Measurements from ENCODE around the gene KCNAB2. TPM values are rescaled to one million over a fixed set of nuclear protein-coding genes. Genes with fewer than 3 reads are reported as not detected.

The KCNAB2 gene
- total and polyA plus RNA-seq, 2 experiments from 2014 or later, result 3.9 to 4.8 TPM

- in situ Hi-C loops (cut with MboI), result no loop called here
These were observed 42.3 kb downstream of the KCNAB2 start for GRCh38 chr1:6087958-6088357.

GRCh38 chr1:6088956-6089355 is 43.3 kb downstream of the KCNAB2 start:
- H3K9me2 ChIP-seq (ENCODE audit: insufficient read depth), result no peaks in the 10 kb centered on the region
- in situ Hi-C loops (cut with MboI), result no loop called here
- no peaks in the 10 kb centered on the region for H4K20me1 ChIP-seq (ENCODE audit: insufficient read depth)
- no peak for TF ChIP-seq EZH2phosphoT487 (IDR thresholded peaks at IDR 0.05; ENCODE audit: insufficient read depth, low read depth)
- no peak for TF ChIP-seq EZH2 (IDR thresholded peaks at IDR 0.05; ENCODE audit: insufficient read depth, poor library complexity, severe bottlenecking)
- H3K4me2 ChIP-seq (ENCODE audit: unreplicated experiment), result no peak overlapping the region
- 0 out of 2 replicates have a peak, but pooled peaks cover 5% of the 10 kb centered on the region for H3K4me1 ChIP-seq (ENCODE audit: insufficient read depth)
- H2AFZ ChIP-seq, result no peak overlapping the region
- H3K79me2 ChIP-seq (ENCODE audit: insufficient read depth), result no peaks in the 10 kb centered on the region
- peaks cover 11% of the 10 kb centered on the region for H3F3A ChIP-seq (ENCODE audit: insufficient read depth)
- no peak for DNase-seq
- no peaks in the 10 kb centered on the region for H3K36me3 ChIP-seq (ENCODE audit: low read depth)
- H3K9ac ChIP-seq, result no peak overlapping the region
- H3K27me3 ChIP-seq (replicated peaks; ENCODE audit: insufficient read depth), result no peaks in the 10 kb centered on the region
- no peak overlapping the region for H3K4me3 ChIP-seq
- 77 to 79% methylated on average over 15 to 17 of the region's 19 CpGs for WGBS, 2 experiments (ENCODE audit: low coverage in 1 of 2, low lambda C conversion rate in 2 of 2, missing lambda C conversion rate in 2 of 2)
- H3K27ac ChIP-seq, result no peak overlapping the region
- no peaks in the 10 kb centered on the region for H3K9me3 ChIP-seq (ENCODE audit: low read depth)

More at GRCh38 chr1:6087958-6088357, 42.3 kb downstream of the KCNAB2 start:
- Histone ChIP-seq H3K9me3 (ENCODE audit: low read depth) (no peaks in the 10 kb centered on the region), H3K4me3 (no peak overlapping the region), H3K4me1 (ENCODE audit: insufficient read depth) (0 out of 2 replicates have a peak, but pooled peaks cover 9% of the 10 kb centered on the region), H3K27me3 (replicated peaks; ENCODE audit: insufficient read depth) (no peaks in the 10 kb centered on the region), H3K9me2 (ENCODE audit: insufficient read depth) (no peaks in the 10 kb centered on the region), H3K27ac (no peak overlapping the region), H3K79me2 (ENCODE audit: insufficient read depth) (no peaks in the 10 kb centered on the region), H3K4me2 (ENCODE audit: unreplicated experiment) (no peak overlapping the region), H3K36me3 (ENCODE audit: low read depth) (no peaks in the 10 kb centered on the region), H4K20me1 (ENCODE audit: insufficient read depth) (no peaks in the 10 kb centered on the region), H3F3A (ENCODE audit: insufficient read depth) (peaks cover 16% of the 10 kb centered on the region), H2AFZ (no peak overlapping the region), H3K9ac (no peak overlapping the region)
- no peak for DNase-seq
- WGBS, 2 experiments (ENCODE audit: low coverage in 1 of 2, low lambda C conversion rate in 2 of 2, missing lambda C conversion rate in 2 of 2), result 83 to 86% methylated on average over 6 of the region's 6 CpGs
- no peak for TF ChIP-seq EZH2phosphoT487 (IDR thresholded peaks at IDR 0.05; ENCODE audit: insufficient read depth, low read depth)
- no peak for TF ChIP-seq EZH2 (IDR thresholded peaks at IDR 0.05; ENCODE audit: insufficient read depth, poor library complexity, severe bottlenecking)

- no peak overlapping the region for H3K4me2 ChIP-seq (ENCODE audit: unreplicated experiment)
- peaks cover under 1% of the 10 kb centered on the region; the same call in 1 of the 2 replicates for H3F3A ChIP-seq (ENCODE audit: insufficient read depth)
- no peaks in the 10 kb centered on the region for H4K20me1 ChIP-seq (ENCODE audit: insufficient read depth)
- H3K27me3 ChIP-seq (replicated peaks; ENCODE audit: insufficient read depth), result no peaks in the 10 kb centered on the region
- 74 to 78% methylated on average over 12 to 18 of the region's 18 CpGs for WGBS, 2 experiments (ENCODE audit: low coverage in 1 of 2, low lambda C conversion rate in 2 of 2, missing lambda C conversion rate in 2 of 2)
- H3K4me3 ChIP-seq, result no peak overlapping the region
- no peaks in the 10 kb centered on the region for H3K9me3 ChIP-seq (ENCODE audit: low read depth)
- no peak for DNase-seq
- H3K4me1 ChIP-seq (ENCODE audit: insufficient read depth), result no peaks in the 10 kb centered on the region
- in situ Hi-C loops (cut with MboI), result no loop called here
- H3K36me3 ChIP-seq (ENCODE audit: low read depth), result no peaks in the 10 kb centered on the region
- H3K27ac ChIP-seq, result no peak overlapping the region
- TF ChIP-seq EZH2phosphoT487 (IDR thresholded peaks at IDR 0.05; ENCODE audit: insufficient read depth, low read depth) (no peak), EZH2 (IDR thresholded peaks at IDR 0.05; ENCODE audit: insufficient read depth, poor library complexity, severe bottlenecking) (no peak)
- H3K79me2 ChIP-seq (ENCODE audit: insufficient read depth), result no peaks in the 10 kb centered on the region
- H3K9ac ChIP-seq, result no peak overlapping the region
- no peaks in the 10 kb centered on the region for H3K9me2 ChIP-seq (ENCODE audit: insufficient read depth)
- H2AFZ ChIP-seq, result no peak overlapping the region
These were observed 44.6 kb downstream of the KCNAB2 start for GRCh38 chr1:6090288-6090687.

- no peaks in the 10 kb centered on the region for H3K9me3 ChIP-seq (ENCODE audit: low read depth)
- H2AFZ ChIP-seq, result no peak overlapping the region
- 79 to 82% methylated on average over 21 to 25 of the region's 25 CpGs for WGBS, 2 experiments (ENCODE audit: low coverage in 1 of 2, low lambda C conversion rate in 2 of 2, missing lambda C conversion rate in 2 of 2)
- H3K27me3 ChIP-seq (replicated peaks; ENCODE audit: insufficient read depth), result no peaks in the 10 kb centered on the region
- H3K4me1 ChIP-seq (ENCODE audit: insufficient read depth), result no peaks in the 10 kb centered on the region
- no peaks in the 10 kb centered on the region for H3K36me3 ChIP-seq (ENCODE audit: low read depth)
- H3K27ac ChIP-seq, result no peak overlapping the region
- no peak overlapping the region for H3K4me3 ChIP-seq
- H3K79me2 ChIP-seq (ENCODE audit: insufficient read depth), result no peaks in the 10 kb centered on the region
- H4K20me1 ChIP-seq (ENCODE audit: insufficient read depth), result no peaks in the 10 kb centered on the region
- H3K4me2 ChIP-seq (ENCODE audit: unreplicated experiment), result no peak overlapping the region
- H3F3A ChIP-seq (ENCODE audit: insufficient read depth), result no peaks in the 10 kb centered on the region
- H3K9me2 ChIP-seq (ENCODE audit: insufficient read depth), result no peaks in the 10 kb centered on the region
- no peak for DNase-seq
- TF ChIP-seq EZH2phosphoT487 (IDR thresholded peaks at IDR 0.05; ENCODE audit: insufficient read depth, low read depth), result no peak
- TF ChIP-seq EZH2 (IDR thresholded peaks at IDR 0.05; ENCODE audit: insufficient read depth, poor library complexity, severe bottlenecking), result no peak
- H3K9ac ChIP-seq, result no peak overlapping the region
- in situ Hi-C loops (cut with MboI), result no loop called here
These were observed 45.5 kb downstream of the KCNAB2 start for GRCh38 chr1:6090996-6091822.

All from GM23248 (cell line).